Liver (tissue), 2 donors: ENCODE results near the gene ERO1B.

Experiments
- CTCF ChIP-seq: fragments of 150-350 bp; IDR thresholded peaks from 2 replicates; pipeline ENCODE4 v1.5.1; 2017; ENCODE audit warnings: improper control_type of control experiment, low read depth, low read length; ENCODE audit not compliant: missing input control
- FOXA2 ChIP-seq: IDR thresholded peaks from 2 replicates; pipeline ENCODE4 v1.6.1; 2016; ENCODE audit warnings: antibody characterized with exemption
- donor health status: healthy.

DNA sequence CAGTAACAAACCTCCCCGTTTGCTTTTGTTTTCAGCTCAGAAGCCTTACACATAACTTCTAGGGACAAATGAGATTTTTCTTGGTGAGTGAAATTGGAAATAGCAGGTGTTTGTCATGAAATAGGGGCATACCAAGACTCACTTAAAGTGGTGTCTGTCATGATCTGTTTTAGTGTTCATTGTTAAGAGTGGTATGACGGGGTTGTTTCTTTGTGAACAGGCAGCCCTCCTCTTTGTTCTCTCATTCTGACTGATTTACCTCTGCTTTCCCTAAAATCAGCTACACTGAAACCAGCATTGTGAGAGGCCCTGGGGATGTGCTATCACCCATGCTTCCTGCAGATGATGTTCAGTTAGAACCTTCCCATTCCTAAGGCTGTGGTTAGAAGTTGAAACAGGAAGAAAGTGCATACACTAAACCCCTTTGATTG is 2.5 kb upstream of the ERO1B start:
- TF ChIP-seq FOXA2 (no peak), CTCF (no peak)
